ENCODE data around the gene AGTRAP. TPM values are rescaled to one million over a fixed set of nuclear protein-coding genes. Genes with fewer than 3 reads are reported as not detected.

The AGTRAP gene
- total and polyA plus RNA-seq, 9 of the 15 experiments (the other 6 are each of a cell fraction or from before 2014, with no cell fraction given) = 26.8 to 105 (median 57.5) TPM

GRCh38 chr1:11797525-11798216 lies 61.7 kb downstream of the AGTRAP start (continued):
- TF ChIP-seq FOXP4 (CRISPR knock-in tag; IDR thresholded peaks at IDR 0.05; ENCODE audit: borderline replicate concordance) (no peak), ZNF431 (CRISPR knock-in tag; IDR thresholded peaks at IDR 0.05) (no peak), ZNF639 (CRISPR knock-in tag; conservative IDR thresholded peaks at IDR 0.05 in 1 of 2, IDR thresholded peaks at IDR 0.05 in 1 of 2) (peak in 1 of 2 experiments; percentile 42; a peak in 1 of 4 replicates), TRIM25 (IDR thresholded peaks at IDR 0.05; ENCODE audit: borderline replicate concordance) (no peak), ZNF311 (CRISPR knock-in tag; IDR thresholded peaks at IDR 0.05) (peak; percentile 62), HDAC2 (IDR thresholded peaks at IDR 0.05) (peak; percentile 69; the same call in 1 of the 2 replicates), CBFB (CRISPR knock-in tag; IDR thresholded peaks at IDR 0.05) (no peak), MCM2 (IDR thresholded peaks at IDR 0.05; ENCODE audit: low read depth) (no peak), SMARCE1 (IDR thresholded peaks at IDR 0.05) (peak; percentile 93), ZNF655 (CRISPR knock-in tag; IDR thresholded peaks at IDR 0.05) (no peak), BCLAF1 (IDR thresholded peaks at IDR 0.05; ENCODE audit: borderline replicate concordance in 1 of 2, control insufficient read depth in 1 of 2, low read depth in 2 of 2, low read length in 1 of 2) (0 out of 4 replicates have a peak, but pooled peaks of 1 of the 2 experiments have one; percentile 17), SREBF1 (IDR thresholded peaks at IDR 0.05; ENCODE audit: borderline replicate concordance, low read depth, low read length) (no peak), ZBTB34 (CRISPR knock-in tag; IDR thresholded peaks at IDR 0.05) (no peak)
